Natural killer cell (primary cell): ENCODE data around the gene PRAMEF20. TPM values are rescaled to one million over a fixed set of nuclear protein-coding genes. Genes with fewer than 3 reads are reported as not detected.

Experiments
- ATAC-seq, 3 donors: fragments of 150-1000 bp in 2 of 3; fragments of 200-7000 bp in 1 of 3; cut with Tn5 transposase; 1 replicate in 1 of 3; 2 replicates in 2 of 3; pipeline ENCODE4 v1.10.0; 2021; ENCODE audit warnings: mild to moderate bottlenecking in 2 of 3, moderate library complexity in 2 of 3
- DNase-seq, 2 donors: peaks; one replicate each; pipeline versions ENCODE4 v3.0.0 to v3.0.0-alpha.2; 2013 to 2021; ENCODE audit warnings: mixed read lengths in 1 of 2
- H3K27ac ChIP-seq: one replicate; pipeline ENCODE4 v1.5.1; 2013; ENCODE audit warnings: mild to moderate bottlenecking, low read length
- H3K27me3 ChIP-seq: one replicate; pipeline ENCODE4 v1.6.1; 2013; ENCODE audit warnings: low read length; ENCODE audit not compliant: control insufficient read depth, insufficient read depth
- H3K36me3 ChIP-seq: one replicate; pipeline ENCODE4 v1.6.1; 2013; ENCODE audit warnings: low read length; ENCODE audit not compliant: control insufficient read depth, insufficient read depth
- H3K4me1 ChIP-seq: one replicate; pipeline ENCODE4 v1.6.1; 2013; ENCODE audit warnings: low read length; ENCODE audit not compliant: control insufficient read depth, insufficient read depth
- H3K4me3 ChIP-seq: one replicate; pipeline ENCODE4 v1.5.1; 2013; ENCODE audit warnings: low read length
- H3K9me3 ChIP-seq: one replicate; pipeline ENCODE4 v1.6.1; 2013; ENCODE audit warnings: low read length; ENCODE audit not compliant: control insufficient read depth, insufficient read depth
- H3K27ac Mint-ChIP-seq, 2 donors: one replicate each; pipeline ENCODE4 v1.8.0; 2022; ENCODE audit warnings: mild to moderate bottlenecking in 2 of 2, mixed read lengths in 2 of 2, moderate library complexity in 1 of 2
- H3K27me3 Mint-ChIP-seq, 2 donors: one replicate each; pipeline ENCODE4 v1.8.0; 2022; ENCODE audit warnings: low read depth in 2 of 2, mixed read lengths in 2 of 2
- H3K36me3 Mint-ChIP-seq: one replicate; pipeline ENCODE4 v1.8.0; 2022; ENCODE audit warnings: mixed read lengths
- H3K4me1 Mint-ChIP-seq, 2 donors: one replicate each; pipeline ENCODE4 v1.8.0; 2022; ENCODE audit warnings: mixed read lengths in 2 of 2
- H3K4me3 Mint-ChIP-seq: one replicate; pipeline ENCODE4 v1.8.0; 2022; ENCODE audit warnings: mild to moderate bottlenecking, moderate library complexity, mixed read lengths
- H3K9me3 Mint-ChIP-seq, 2 donors: one replicate each; pipeline ENCODE4 v1.8.0; 2022; ENCODE audit warnings: mixed read lengths in 2 of 2
- WGBS: methylation state at CpG from one replicate; pipeline ENCODE4 v1.1.7; 2013; ENCODE audit warnings: missing lambda C conversion rate; ENCODE audit not compliant: insufficient coverage; 5-methylcytosine and 5-hydroxymethylcytosine counted together
- intact Hi-C: fragments of 100-400 bp; cut with micrococcal nuclease; formaldehyde crosslinking; loops from one replicate; pipeline ENCODE4 v1.14.2; 2022
- total RNA-seq, 4 donors: library from RNA; stranded (reverse); fragments of 120-200 nt in 1 of 4; gene quantifications; one replicate each; pipeline versions ENCODE4 v1.2.3 to v1.2.4, GENCODE V29; 2013 to 2022
- TF ChIP-seq, protein P1 (sequence below): fragments of 200-600 bp; IDR thresholded peaks from one replicate; pipeline ENCODE4 v1.8.0; 2022; ENCODE audit warnings: antibody characterized with exemption

PRAMEF20 gene
- total RNA-seq, 3 donors from 2014 or later (not counting 1 experiment from before 2014, with no cell fraction given) = not detected

DNA sequence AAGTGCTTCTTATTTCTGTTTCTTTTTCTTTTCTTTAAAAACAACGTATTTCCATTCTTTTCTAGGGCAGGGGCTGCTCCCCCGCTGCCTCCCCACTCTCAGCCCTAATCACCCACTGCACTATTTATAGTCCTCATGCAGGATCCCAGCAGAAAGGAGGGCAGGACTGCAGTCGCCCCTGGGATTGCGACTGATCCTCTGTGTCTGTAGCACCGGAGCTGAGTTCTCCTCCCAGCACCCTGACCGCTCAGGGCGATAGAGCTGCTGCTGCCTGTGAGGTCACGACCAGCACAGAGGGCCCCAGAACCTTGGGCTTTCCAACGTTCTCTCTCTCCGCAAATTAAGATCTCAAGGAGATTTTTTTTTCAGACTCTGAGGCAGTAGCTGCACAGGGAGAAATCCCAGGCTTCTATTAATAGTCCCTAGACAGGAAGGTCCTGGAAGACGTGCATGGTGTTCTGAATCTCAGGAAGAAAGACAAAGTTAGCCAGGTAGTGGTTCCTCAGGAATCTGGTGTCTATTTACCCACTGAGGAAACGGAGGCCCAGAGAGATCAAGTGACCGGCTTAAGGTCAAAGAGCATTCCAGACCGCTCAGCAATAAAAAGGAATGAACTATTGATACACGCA lies 46.8 kb downstream of the PRAMEF20 start:
- no peaks in the 10 kb centered on the region for H3K27me3 ChIP-seq
- no peaks in the 10 kb centered on the region for H3K4me1 Mint-ChIP-seq
- no peaks in the 10 kb centered on the region for H3K9me3 ChIP-seq
- H3K4me3 Mint-ChIP-seq = no peak overlapping the region
- H3K27me3 Mint-ChIP-seq = no peaks in the 10 kb centered on the region
- H3K27ac ChIP-seq = no peak overlapping the region
- TF ChIP-seq, protein P1, sequence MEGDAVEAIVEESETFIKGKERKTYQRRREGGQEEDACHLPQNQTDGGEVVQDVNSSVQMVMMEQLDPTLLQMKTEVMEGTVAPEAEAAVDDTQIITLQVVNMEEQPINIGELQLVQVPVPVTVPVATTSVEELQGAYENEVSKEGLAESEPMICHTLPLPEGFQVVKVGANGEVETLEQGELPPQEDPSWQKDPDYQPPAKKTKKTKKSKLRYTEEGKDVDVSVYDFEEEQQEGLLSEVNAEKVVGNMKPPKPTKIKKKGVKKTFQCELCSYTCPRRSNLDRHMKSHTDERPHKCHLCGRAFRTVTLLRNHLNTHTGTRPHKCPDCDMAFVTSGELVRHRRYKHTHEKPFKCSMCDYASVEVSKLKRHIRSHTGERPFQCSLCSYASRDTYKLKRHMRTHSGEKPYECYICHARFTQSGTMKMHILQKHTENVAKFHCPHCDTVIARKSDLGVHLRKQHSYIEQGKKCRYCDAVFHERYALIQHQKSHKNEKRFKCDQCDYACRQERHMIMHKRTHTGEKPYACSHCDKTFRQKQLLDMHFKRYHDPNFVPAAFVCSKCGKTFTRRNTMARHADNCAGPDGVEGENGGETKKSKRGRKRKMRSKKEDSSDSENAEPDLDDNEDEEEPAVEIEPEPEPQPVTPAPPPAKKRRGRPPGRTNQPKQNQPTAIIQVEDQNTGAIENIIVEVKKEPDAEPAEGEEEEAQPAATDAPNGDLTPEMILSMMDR = no peak
- DNase-seq (no peak), ATAC-seq (no peak)
- H3K9me3 Mint-ChIP-seq = no peaks in the 10 kb centered on the region
- no peak overlapping the region for H3K4me3 ChIP-seq
- H3K27ac Mint-ChIP-seq = no peak overlapping the region
- H3K36me3 Mint-ChIP-seq = no peaks in the 10 kb centered on the region
- H3K4me1 ChIP-seq = no peaks in the 10 kb centered on the region
- intact Hi-C loops = no loop called here
- no peaks in the 10 kb centered on the region for H3K36me3 ChIP-seq
- 73% methylated on average over 15 of the region's 15 CpGs for WGBS

- intact Hi-C loops = no loop called here
Measured at GRCh38 chr1:13461977-13462376, 51.7 kb downstream of the PRAMEF20 start.

DNA sequence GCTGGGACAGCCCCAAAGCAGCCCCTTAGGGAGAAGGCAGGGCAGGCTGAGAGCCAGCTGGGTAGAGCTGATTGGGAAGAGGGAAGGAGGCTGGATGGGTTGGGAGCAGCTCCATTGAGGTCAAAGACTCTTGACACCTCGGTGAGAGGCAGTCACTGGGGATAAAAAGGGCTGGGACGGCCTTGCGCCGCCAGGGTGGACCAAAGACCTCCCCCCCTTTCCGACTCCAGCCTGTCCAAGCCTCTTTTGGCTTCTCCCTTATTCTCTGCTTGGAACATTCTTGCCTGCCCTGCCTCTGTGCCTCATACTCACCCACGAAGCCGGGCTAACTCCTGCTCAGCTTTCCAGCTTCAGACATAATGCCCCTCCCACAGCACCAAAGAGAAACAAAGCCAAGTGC lies 52.4 kb downstream of the PRAMEF20 start:
- Mint-ChIP-seq H3K27ac (no peak overlapping the region), H3K4me3 (no peak overlapping the region), H3K27me3 (no peaks in the 10 kb centered on the region), H3K9me3 (no peaks in the 10 kb centered on the region), H3K4me1 (no peaks in the 10 kb centered on the region), H3K36me3 (no peaks in the 10 kb centered on the region)
- no peaks in the 10 kb centered on the region for H3K36me3 ChIP-seq
- no peak overlapping the region for H3K27ac ChIP-seq
- ATAC-seq (no peak), DNase-seq (no peak)
- TF ChIP-seq, protein P1 = no peak
- H3K9me3 ChIP-seq = no peaks in the 10 kb centered on the region
- no peak overlapping the region for H3K4me3 ChIP-seq
- intact Hi-C loops = no loop called here
- H3K27me3 ChIP-seq = no peaks in the 10 kb centered on the region
- WGBS = 85% methylated on average over 7 of the region's 7 CpGs
- H3K4me1 ChIP-seq = no peaks in the 10 kb centered on the region

More at GRCh38 chr1:13461977-13462376, 51.7 kb downstream of the PRAMEF20 start:
- Histone ChIP-seq H3K9me3 (no peaks in the 10 kb centered on the region), H3K36me3 (no peaks in the 10 kb centered on the region), H3K4me3 (no peak overlapping the region), H3K27ac (no peak overlapping the region), H3K27me3 (no peaks in the 10 kb centered on the region), H3K4me1 (no peaks in the 10 kb centered on the region)
- Mint-ChIP-seq H3K36me3 (no peaks in the 10 kb centered on the region), H3K27me3 (no peaks in the 10 kb centered on the region), H3K4me3 (no peak overlapping the region), H3K4me1 (no peaks in the 10 kb centered on the region), H3K27ac (no peak overlapping the region), H3K9me3 (no peaks in the 10 kb centered on the region)
- TF ChIP-seq, protein P1 = no peak
- DNase-seq (no peak), ATAC-seq (no peak)
- WGBS = 90% methylated on average over 2 of the region's 2 CpGs

DNA sequence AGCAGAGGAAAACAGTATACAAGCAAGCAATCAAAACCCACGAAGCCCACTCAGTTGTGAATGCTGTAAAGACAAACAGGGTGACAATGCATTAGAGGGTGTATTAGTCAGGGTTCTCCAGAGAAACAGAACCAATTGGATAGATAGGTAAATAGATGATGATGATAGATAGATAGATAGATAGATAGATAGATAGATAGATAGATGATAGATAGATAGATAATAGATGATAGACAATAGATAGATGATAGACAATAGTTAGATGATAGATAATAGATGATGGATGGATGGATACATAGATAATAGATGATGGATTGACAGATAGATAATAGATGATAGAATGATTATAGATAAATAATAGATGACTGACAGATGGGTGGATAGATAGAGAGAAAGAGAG lies 55.3 kb downstream of the PRAMEF20 start:
- Histone ChIP-seq H3K4me3 (no peak overlapping the region), H3K27ac (no peak overlapping the region), H3K36me3 (no peaks in the 10 kb centered on the region), H3K27me3 (no peaks in the 10 kb centered on the region), H3K4me1 (no peaks in the 10 kb centered on the region), H3K9me3 (no peaks in the 10 kb centered on the region)
- 82% methylated on average over 1 of the region's 1 CpG for WGBS
- no peak overlapping the region for H3K27ac Mint-ChIP-seq
- no peaks in the 10 kb centered on the region for H3K9me3 Mint-ChIP-seq
- TF ChIP-seq, protein P1 = no peak
- no peaks in the 10 kb centered on the region for H3K4me1 Mint-ChIP-seq
- ATAC-seq (no peak), DNase-seq (no peak)
- H3K27me3 Mint-ChIP-seq = no peaks in the 10 kb centered on the region
- intact Hi-C loops = no loop called here
- H3K4me3 Mint-ChIP-seq = no peak overlapping the region
- no peaks in the 10 kb centered on the region for H3K36me3 Mint-ChIP-seq
